Breast epithelium (tissue), 4 donors: ENCODE data around the gene URM1. TPM values are rescaled to one million over a fixed set of nuclear protein-coding genes. Genes with fewer than 3 reads are reported as not detected.
"Not testable (repeated sequence)": the region's sequence is repeated elsewhere in the genome, so short reads cannot be mapped to it uniquely, and the experiment has no call there.

Experiments used
- DNase-seq, 2 donors: peaks; one replicate each; pipeline ENCODE4 v3.0.0-alpha.2; 2019; ENCODE audit warnings: low spot score in 2 of 2
- H3K27ac ChIP-seq, 2 donors: fragments of 200-600 bp; sonication (generic) in 1 of 2; one replicate each; pipeline ENCODE4 v1.5.1; 2016 to 2019; ENCODE audit warnings: mild to moderate bottlenecking in 1 of 2
- H3K27me3 ChIP-seq, 2 donors: fragments of 200-600 bp; sonication (generic) in 1 of 2; one replicate each; pipeline versions ENCODE4 v1.5.1 to v1.6.0; 2017 to 2019; ENCODE audit warnings: control low read depth in 1 of 2, mild to moderate bottlenecking in 1 of 2
- H3K36me3 ChIP-seq: fragments of 200-600 bp; one replicate; pipeline ENCODE4 v1.5.1; 2019
- H3K4me1 ChIP-seq, 2 donors: fragments of 200-600 bp; sonication (generic); one replicate each; pipeline ENCODE4 v1.5.1; 2016 to 2019; ENCODE audit warnings: control low read depth in 1 of 2
- H3K4me3 ChIP-seq, 3 donors: fragments of 200-600 bp; sonication (generic); 1 replicate in 2 of 3; 2 replicates in 1 of 3; pipeline ENCODE4 v1.5.1; 2016 to 2019; ENCODE audit warnings: mild to moderate bottlenecking in 3 of 3, moderate library complexity in 2 of 3
- H3K9me3 ChIP-seq, 2 donors: fragments of 200-600 bp; sonication (generic) in 1 of 2; one replicate each; pipeline ENCODE4 v1.5.1; 2016 to 2019; ENCODE audit warnings: control low read depth in 1 of 2
- POLR2A ChIP-seq: fragments of 450-650 bp; IDR thresholded peaks from one replicate; pipeline ENCODE4 v1.6.1; 2016; ENCODE audit warnings: antibody characterized with exemption, mild to moderate bottlenecking, moderate library complexity
- POLR2AphosphoS5 ChIP-seq, 3 donors: sonication (generic); formaldehyde crosslinking; IDR thresholded peaks; one replicate each; pipeline ENCODE4 v1.6.1; 2017; ENCODE audit warnings: antibody characterized with exemption in 3 of 3
- intact Hi-C: fragments of 100-400 bp; cut with DNase I; formaldehyde crosslinking; loops from one replicate; pipeline ENCODE4 v1.15.1; 2023; ENCODE audit warnings: low total_unique reads
- total RNA-seq, 3 donors: library from RNA; depleted of rRNA; stranded (reverse); fragments of >200 nt; gene quantifications; one replicate each; pipeline ENCODE4 v1.1.0, GENCODE V29; 2016
- TF ChIP-seq, protein P1 (sequence below), 3 donors: fragments of 450-650 bp; IDR thresholded peaks; one replicate each; pipeline ENCODE4 v1.5.1; 2016 to 2017; ENCODE audit warnings: antibody characterized with exemption in 3 of 3, mild to moderate bottlenecking in 3 of 3, moderate library complexity in 3 of 3

URM1 gene
- total RNA-seq, 3 donors from 2014 or later, result 21.3 to 24.1 (median 23.8) TPM

- no peak for DNase-seq
- TF ChIP-seq, protein P1, sequence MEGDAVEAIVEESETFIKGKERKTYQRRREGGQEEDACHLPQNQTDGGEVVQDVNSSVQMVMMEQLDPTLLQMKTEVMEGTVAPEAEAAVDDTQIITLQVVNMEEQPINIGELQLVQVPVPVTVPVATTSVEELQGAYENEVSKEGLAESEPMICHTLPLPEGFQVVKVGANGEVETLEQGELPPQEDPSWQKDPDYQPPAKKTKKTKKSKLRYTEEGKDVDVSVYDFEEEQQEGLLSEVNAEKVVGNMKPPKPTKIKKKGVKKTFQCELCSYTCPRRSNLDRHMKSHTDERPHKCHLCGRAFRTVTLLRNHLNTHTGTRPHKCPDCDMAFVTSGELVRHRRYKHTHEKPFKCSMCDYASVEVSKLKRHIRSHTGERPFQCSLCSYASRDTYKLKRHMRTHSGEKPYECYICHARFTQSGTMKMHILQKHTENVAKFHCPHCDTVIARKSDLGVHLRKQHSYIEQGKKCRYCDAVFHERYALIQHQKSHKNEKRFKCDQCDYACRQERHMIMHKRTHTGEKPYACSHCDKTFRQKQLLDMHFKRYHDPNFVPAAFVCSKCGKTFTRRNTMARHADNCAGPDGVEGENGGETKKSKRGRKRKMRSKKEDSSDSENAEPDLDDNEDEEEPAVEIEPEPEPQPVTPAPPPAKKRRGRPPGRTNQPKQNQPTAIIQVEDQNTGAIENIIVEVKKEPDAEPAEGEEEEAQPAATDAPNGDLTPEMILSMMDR (IDR thresholded peaks at IDR 0.05), result no peak
- TF ChIP-seq POLR2AphosphoS5 (IDR thresholded peaks at IDR 0.05), result no peak
- no peak for TF ChIP-seq POLR2A
- H3K27ac ChIP-seq, result no peak overlapping the region
- H3K9me3 ChIP-seq, result no peaks in the 10 kb centered on the region
- no peaks in the 10 kb centered on the region for H3K36me3 ChIP-seq
- H3K27me3 ChIP-seq, result no peaks in the 10 kb centered on the region
- H3K4me3 ChIP-seq, result no peak overlapping the region
- intact Hi-C loops, result no loop called here
- peaks cover 0 to 5% of the 10 kb centered on the region in 2 donors for H3K4me1 ChIP-seq
Observed at GRCh38 chr9:128422783-128423150, 51.6 kb downstream of the URM1 start.

DNA sequence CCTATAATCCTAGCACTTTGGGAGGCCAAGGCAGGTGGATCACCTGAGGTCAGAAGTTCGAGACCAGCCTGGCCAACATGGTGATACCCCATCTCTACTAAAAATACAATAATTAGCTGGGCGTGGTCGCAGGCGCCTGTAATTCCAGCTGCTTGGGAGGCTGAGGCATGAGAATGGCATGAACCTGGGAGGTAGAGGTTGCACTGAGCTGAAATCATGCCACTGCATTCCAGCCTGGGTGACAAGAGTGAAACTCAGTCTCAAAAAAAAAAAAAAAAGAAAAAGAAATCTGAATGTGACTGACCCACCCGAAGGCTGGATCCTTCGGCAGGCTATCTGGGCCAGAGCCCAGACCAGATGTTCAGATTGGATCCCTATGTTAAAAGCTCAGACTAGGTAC is 52.2 kb downstream of the URM1 start:
- H3K4me3 ChIP-seq, H3K36me3 ChIP-seq, H3K27ac ChIP-seq, H3K9me3 ChIP-seq, H3K4me1 ChIP-seq, H3K27me3 ChIP-seq, intact Hi-C loops, DNase-seq: not testable (repeated sequence)

DNA sequence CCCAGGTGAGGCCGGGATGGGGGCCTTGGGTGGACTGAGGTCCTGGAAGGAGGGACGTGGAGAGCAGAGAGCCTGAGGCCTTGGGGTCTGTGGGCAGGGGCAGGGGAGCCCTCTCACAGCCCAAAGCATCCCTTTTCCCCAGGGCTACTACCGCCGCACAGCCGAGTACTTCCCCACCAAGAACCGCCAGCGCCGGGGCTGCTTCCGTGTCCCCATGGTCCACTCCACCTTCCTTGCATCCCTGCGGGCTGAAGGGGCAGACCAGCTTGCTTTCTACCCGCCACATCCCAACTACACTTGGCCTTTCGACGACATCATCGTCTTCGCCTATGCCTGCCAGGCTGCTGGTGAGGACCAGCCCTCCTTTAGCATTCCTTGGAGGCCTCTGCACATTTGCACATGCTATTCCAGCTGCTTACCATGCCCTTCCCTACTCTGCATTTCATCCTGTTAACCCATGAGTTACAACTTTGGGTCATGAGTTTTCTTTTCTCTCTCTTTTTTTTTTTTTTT is 53.1 kb downstream of the URM1 start:
- H3K4me1 ChIP-seq, result peaks cover 0 to 2% of the 10 kb centered on the region in 2 donors
- intact Hi-C loops, result no loop called here
- no peaks in the 10 kb centered on the region for H3K36me3 ChIP-seq
- H3K9me3 ChIP-seq, result no peaks in the 10 kb centered on the region
- no peak overlapping the region for H3K27ac ChIP-seq
- H3K27me3 ChIP-seq, result no peaks in the 10 kb centered on the region
- no peak for DNase-seq
- TF ChIP-seq POLR2AphosphoS5 (IDR thresholded peaks at IDR 0.05), result no peak
- no peak for TF ChIP-seq POLR2A
- TF ChIP-seq, protein P1 (IDR thresholded peaks at IDR 0.05), result no peak
- no peak overlapping the region for H3K4me3 ChIP-seq

DNA sequence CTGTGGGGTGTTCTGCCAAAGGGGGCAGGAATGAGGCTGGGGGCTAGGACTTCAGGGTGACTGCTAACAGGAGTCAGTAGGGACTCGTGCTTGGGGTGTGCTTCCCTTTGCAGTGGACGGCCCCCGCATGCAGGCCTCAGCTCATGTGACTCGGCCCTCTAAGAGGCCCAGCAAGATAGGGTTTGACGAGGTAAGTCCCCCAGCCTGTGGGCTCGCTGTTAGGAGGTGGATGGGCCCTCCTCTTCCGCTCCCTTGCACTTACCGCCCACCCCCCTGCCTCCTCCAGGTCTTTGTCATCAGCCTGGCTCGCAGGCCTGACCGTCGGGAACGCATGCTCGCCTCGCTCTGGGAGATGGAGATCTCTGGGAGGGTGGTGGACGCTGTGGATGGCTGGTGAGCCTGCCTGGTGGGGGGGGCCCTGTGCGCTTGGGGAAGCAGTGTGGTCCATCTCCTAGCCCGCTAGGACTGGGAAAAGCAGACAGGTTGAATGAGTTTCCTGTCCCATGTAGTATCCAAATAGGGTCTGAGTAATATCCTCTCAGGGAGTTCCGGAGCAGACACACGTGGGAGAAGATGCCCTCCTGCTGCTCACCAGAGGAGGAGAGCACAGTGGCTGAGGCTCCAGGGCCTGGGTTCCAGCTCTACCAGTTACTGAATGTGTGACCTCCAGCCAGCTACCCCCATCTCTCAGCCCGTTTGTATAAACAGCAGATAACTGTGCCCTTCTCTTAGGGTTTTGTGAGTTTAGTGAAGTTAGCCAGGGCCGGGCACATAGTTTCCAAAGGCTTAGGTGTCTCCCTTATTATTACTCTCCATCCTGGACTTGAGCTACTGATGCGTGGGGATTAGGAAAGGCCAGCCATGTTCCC is 57.7 kb downstream of the URM1 start:
- no peak for DNase-seq
- Histone ChIP-seq H3K9me3 (no peaks in the 10 kb centered on the region), H3K4me3 (no peak overlapping the region), H3K36me3 (no peaks in the 10 kb centered on the region), H3K27me3 (no peaks in the 10 kb centered on the region), H3K27ac (peak overlapping the region in 1 of 2 donors; percentile 26), H3K4me1 (no peaks in the 10 kb centered on the region)
- intact Hi-C loops, result no loop called here
- TF ChIP-seq POLR2AphosphoS5 (IDR thresholded peaks at IDR 0.05) (no peak), POLR2A (no peak)
- TF ChIP-seq, protein P1 (IDR thresholded peaks at IDR 0.05), result no peak

GRCh38 chr9:128429513-128430086 is 58.4 kb downstream of the URM1 start:
- intact Hi-C loops, result no loop called here
- Histone ChIP-seq H3K27ac (no peak overlapping the region), H3K27me3 (no peaks in the 10 kb centered on the region), H3K36me3 (no peaks in the 10 kb centered on the region), H3K4me3 (no peak overlapping the region), H3K4me1 (no peaks in the 10 kb centered on the region), H3K9me3 (no peaks in the 10 kb centered on the region)
- DNase-seq, result no peak
- TF ChIP-seq POLR2AphosphoS5 (IDR thresholded peaks at IDR 0.05) (no peak), POLR2A (no peak)
- TF ChIP-seq, protein P1 (IDR thresholded peaks at IDR 0.05), result no peak
